SHP77 (cell line): ENCODE results near the gene SLC16A1.
"Not testable (repeated sequence)": the region's sequence is repeated elsewhere in the genome, so short reads cannot be mapped to it uniquely, and the experiment has no call there.

Source experiments
- DNase-seq, 2 experiments: peaks; one replicate each; lab custom pipeline; 2025; lab: John Stamatoyannopoulos, UW

SLC16A1 gene

DNA sequence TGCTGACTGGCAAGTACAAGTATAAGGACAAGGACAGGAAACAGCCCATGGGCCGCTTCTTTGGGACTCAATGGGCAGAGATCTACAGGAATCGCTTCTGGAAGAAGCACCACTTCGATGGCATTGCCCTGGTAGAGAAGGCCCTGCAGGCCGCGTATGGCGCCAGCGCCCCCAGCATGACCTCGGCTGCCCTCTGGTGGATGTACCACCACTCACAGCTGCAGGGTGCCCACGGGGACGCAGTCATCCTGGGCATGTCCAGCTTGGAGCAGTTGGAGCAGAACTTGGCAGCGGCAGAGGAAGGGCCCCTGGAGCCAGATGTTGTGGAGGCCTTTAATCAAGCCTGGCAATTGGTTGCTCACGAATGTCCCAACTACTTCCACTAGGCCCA is 32.0 kb downstream of the SLC16A1 start:
- DNase-seq = no peak

DNA sequence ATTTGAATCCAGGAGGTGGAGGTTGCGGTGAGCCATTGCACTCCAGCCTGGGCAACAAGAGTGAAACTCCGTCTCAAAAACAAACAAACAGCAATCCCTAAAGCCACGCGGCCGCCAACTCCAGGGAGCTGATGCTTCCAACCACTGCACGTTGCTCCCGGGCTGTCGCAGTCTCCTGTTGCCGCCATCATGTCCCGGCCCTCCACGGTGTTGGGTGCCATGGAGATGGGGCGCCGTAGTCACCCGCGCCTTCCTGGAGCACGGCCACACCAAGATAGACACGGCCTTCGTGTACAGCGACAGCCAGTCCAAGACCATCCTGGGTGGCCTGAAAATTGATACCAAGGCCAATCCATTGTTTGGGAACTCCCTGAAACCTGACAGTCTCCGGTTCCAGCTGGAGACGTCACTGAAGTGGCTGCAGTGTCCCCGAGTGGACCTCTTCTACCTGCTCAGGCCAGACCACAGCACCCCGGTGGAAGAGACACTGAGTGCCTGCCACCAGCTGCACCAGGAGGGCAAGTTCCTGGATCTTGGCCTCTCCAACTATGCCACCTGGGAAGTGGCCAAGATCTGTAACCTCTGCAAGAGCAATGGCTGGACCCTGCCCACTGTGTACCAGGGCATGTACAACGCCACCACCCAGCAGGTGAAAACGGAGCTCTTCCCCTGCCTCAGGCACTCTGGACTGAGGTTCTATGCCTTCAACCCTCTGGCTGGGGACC is 32.6 kb downstream of the SLC16A1 start:
- DNase-seq = no peak

DNA sequence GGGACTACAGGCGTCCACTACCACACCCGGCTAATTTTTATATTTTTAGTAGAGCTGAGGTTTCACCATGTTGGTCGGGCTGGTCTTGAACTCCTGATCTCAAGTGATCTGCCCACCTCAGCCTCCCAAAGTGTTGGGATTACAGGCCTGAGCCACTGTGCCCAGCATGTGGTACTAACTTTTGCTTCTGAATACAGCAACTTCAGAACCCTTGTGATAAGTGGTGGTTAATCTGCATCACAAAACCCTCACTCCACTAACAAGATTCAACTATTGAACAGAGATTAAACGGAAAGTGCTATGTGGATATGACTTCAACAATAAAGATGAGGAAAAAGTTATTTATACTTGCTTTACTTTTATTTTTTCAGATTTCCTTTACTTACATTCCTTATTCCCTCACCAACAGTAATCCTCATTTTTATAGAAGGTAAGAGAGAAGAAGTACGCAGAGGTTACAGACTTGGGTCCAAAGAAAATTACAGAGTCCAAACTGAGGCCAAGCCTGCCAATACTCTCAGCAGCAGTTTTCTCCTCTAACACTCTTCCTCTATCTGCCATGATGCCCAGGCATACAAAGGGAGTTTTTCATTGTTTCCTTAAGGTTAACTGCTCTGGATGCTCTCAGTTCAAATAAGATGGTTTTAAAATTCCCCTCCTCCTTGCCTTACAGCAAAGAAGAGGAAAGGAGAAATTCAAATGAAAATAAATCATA is 44.3 kb downstream of the SLC16A1 start:
- no peak for DNase-seq

DNA sequence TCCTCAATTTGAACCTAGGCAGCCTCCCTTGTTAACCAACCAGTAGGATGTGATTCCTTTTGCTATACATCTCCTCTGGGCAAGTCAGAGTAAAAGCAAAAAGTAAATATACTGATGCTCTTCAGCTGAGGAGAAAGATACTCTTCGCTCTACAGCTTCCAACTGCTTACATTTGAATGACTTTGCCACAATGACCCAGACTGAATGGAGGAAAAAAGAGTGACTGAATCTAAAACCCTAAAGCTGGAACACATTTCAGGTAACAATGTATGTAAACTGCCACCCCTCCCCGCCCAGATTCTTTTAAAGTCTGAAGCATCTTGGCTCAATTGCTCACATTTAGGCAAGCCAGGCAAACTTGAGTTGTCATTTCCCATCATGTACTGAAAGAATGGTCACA is 46.1 kb downstream of the SLC16A1 start:
- no peak for DNase-seq

DNA sequence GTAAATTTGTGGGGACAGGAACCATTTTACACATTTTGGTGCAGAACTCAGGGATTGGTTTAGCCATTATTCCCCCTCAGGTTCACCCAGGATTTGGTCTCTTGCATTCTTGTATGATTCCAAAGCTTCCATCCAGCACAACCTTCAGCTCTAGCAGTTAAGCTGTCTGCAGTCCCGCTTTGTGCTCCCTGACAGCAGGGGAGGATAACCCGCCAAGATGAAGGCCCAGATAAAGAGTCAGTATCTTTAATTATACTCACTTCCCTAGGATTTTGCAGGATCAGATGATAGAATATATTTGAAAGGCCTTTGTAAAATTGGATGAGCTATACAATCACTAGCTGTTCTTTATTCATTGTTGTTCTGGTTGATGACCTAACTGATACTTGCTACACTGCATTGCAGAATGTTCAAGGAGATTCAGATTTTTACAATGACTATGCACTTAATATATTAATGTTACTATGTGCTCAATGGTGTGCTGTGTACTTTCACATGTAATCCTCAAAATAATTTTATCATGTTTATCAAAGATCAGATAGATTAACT is 49.8 kb downstream of the SLC16A1 start:
- no peak for DNase-seq

DNA sequence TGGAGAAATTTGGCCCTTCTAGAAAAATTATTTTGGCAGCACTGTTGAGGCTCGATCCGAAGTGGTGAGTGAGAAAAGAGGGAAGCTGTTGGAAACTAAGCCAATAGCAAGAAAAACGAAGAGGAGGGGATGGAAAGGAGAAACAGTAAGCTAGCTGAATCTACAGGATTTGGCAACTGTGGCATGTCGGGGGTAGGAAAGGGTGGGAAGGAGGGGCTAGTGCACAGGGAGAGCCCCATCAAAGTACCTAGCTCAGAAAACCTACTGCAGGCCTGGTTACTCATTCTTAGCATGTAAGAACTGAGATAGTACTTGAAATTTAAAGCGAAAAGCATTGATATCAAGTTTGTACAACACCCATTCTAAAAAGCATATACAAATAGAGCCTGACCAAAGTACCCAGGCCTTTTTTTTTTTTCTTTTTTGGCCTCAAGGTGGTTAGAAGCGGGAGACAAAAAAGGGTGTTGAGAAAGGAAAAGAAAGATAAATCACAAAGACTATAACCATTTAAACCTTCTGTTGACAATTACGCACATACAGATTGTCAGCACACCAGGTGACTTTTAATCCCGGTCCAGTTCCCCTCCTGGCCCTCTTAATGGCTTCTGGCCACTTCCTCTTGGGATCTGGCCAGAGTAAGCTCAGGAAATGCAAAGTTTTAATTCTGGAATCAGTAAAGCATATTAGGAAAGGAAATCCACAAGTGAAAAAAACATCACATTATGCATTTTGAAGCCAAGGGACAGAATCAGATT is 50.4 kb downstream of the SLC16A1 start:
- no peak for DNase-seq

DNA sequence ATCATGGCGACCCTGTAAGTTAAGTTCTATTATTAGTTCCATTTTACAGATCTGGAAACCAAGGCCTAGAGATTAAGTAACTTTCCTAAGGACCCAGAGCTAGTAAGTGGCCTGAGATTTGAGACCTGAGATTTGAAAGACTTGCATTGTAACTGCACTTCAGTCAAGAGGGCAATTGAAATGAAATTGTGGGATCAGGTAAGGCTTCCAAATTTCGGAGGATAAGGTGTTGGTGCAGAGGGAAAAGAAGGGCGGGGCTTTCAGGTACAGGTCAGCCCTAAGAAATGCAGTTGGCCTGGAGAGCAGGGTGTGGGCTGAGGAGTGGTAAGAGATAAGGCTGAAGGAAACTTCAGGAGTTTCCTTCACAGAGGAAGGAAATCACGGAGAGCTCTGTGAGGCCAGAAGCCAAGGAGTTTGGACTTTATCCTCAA is 51.1 kb downstream of the SLC16A1 start:
- no peak for DNase-seq

DNA sequence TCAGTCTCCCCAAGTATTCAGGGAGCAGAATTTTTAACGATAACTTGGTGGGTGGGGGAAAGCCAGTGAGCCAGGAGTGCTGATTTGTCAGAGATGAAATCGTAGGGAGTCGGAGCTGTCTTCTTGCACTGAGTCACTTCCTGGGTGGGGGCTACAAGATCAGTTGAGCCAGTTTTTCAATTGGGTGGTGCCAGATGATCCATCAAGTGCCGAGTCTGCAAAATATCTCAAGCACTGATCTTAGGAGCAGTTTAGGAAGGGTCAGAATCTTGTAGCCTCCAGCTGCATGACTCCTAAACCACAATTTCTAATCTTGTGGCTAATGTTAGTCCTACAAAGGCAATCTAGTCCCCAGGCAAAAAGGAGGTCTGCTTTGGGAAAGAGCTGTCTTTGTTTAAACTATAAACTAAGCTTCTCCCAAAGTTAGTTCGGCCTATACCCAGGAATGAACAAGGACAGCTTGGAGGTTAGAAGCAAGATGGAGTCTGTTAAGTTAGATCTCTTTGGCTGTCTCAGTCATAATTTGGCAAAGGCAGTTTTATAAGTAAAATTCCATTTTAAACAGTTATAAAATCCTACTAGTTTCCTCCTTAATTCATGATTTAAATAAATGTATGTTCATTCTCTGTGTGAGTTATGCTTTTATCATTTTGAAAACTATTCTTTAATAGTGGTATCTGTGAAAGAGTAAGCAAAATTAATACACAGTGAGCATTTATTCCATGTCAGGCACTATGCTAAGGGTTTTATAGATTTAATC is 51.7 kb downstream of the SLC16A1 start:
- no peak for DNase-seq

DNA sequence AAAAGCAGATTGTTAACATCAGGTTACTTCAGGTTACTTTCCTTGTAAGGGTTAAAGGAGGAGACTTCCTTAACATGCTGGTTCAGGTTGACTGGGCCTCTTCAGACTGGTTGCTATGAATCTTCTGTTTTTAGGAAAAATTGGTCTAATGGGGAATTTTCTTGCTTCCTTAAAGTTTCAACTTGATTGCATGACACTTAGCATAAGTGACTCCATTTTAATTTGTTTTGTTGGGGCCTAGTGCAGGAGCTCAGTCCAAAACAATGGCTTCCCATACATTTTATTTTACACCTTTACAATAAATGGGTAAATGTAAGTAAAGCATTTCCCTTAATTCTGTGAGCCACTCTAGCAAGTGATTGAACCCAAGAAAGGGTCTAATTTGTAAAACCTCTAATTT is 53.8 kb downstream of the SLC16A1 start:
- DNase-seq = no peak

DNA sequence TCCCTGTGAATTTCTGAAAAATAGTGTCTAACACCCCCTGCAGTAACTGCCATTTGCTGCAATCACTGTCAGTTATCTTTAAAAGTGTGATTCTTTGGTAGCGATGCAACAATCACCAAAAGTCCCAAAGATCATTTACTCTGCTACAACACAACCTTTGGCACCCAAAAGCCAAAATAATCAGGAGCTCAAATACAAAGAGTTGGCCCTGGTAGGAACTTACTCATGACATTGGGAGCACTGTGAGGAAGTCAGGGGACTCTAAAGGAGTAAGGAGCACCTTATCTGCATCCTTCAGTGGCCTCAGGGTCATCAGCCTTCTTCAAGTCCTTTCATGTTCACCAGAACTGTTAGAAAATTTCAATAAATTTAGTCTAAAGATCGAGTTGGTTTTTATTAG is 54.6 kb downstream of the SLC16A1 start:
- DNase-seq = no peak

DNA sequence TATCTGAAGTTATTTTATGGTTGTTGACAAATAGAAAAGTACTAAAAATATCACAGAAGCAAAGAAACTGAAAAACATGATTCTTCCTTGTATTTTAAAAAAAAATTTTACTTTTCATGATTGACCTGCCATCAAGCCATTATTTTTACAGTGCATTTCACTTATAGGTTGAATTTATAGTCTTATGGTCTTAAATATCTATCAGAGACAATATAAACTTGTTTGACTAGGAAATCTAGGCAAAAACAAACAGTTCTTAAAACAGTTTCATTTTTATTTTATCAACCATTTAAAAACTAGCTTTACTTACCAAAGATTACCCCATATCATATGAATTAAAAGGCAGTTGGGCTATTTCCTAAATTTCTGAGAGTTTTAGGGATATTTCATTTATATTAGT is 59.2 kb downstream of the SLC16A1 start:
- no peak for DNase-seq

DNA sequence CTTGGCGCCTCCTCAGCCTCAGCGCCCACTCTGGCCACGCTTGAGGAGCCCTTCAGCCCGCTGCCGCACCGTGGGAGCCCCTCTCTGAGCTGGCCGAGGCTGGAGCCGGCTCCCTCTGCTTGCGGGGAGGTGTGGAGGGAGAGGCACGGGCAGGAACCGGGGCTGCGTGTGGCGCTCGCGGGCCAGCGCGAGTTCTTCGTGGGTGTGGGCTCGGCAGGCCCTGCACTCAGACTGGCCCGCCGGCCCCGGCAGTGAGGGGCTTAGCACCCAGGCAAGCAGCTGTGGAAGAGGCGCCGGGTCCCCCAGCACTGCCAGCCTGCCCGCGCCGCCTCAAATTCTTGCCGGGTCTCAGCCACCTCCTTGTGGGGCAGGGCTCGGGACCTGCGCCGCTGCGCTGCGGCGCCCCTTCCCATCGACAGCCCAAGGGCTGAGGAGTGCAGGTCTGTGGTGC is 61.4 kb downstream of the SLC16A1 start:
- DNase-seq = no peak

DNA sequence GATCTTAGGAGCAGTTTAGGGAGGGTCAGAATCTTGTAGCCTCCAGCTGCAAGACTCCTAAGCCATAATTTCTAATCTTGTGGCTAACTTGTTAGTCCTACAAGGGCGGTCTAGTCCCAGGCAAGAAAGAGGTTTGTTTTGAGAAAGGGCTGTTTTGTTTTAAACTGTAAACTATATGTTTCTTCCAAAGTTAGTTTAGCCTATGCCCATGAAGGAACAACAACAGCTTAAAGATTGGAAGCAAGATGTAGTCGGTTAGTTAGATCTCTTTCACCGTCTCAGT is 62.0 kb downstream of the SLC16A1 start:
- DNase-seq = no peak

DNA sequence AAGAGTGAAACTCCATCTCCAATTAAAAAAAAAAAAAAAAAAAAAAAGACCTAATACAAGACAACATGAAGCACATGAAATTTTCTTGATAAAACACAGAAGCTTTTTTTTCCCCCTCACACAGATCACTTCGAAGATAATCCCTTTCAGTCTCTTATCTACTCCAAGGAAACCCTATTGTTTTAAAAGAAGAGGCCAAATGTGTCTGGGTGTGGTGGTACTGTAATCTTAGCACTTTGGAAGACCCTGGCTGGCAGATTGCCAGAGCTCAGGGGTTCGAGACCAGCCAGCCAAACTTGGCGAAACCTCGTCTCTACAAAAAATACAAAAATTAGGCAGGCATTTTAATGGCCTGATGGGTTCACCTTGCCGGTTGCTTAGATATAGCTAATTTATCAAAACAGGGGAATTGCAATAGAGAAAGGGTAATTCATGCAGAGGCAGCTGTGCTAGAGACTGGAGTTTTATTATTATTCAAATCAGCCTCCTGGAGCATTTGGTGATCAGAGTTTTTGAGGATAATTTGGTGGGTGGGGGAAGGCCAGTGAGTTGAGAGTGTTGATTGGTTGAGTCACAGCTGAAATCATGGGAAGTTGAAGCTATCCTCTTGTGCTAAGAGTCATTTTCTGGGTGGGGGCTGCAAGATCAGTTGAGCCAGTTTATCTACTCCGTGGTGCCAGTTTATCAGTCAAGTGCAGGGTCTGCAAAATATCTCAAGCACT is 62.5 kb downstream of the SLC16A1 start:
- DNase-seq = no peak

DNA sequence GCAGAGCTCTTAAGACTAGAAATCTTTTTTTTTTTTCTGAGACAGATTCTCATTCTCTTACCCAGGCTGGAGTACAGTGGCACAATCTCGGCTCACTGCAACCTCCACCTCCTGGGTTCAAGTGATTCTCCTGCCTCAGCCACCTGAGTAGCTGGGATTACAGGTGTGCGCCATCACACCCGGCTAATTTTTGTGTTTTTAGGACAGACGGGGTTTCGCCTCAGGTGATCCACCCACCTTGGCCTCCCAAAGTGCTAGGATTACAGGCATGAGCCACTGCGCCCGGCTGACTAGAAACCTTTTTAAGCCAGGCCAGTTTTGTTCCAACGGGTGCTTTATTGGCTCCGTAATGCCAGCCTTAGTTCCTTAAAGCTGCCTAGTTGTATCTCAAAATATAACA is 66.1 kb downstream of the SLC16A1 start:
- DNase-seq = not testable (repeated sequence)

DNA sequence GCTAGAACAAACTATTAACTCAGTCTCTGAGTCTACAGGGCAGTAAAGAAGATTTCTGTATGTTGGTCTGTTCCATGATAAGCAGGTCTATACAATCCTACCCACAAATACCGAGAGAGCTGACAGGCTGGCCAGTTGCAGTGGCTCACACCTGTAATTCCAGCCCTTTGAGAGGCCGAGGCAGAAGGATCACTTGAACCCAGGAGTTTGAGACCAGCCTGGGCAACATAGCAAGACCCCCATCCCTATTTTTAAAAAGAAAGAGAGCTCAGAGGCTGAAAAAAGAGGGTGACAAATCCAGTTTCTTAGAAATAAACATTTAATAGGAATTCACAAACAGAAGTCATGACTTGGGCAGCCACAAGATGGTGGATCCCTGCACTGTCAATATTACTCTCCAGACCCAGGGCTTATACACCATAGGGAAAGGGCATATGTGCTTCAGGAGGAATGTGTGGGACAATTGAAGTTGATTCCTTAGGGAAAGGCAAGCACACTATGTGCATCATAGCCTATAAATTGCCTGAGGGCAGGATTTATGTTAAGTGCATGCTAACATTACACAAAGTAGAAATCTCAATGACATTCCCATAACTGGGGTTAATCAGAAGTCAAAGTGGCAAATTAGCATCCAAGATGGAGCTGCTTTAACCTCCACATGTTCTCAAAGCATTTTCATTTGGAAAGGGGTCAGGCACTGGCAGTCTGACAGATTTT is 66.8 kb downstream of the SLC16A1 start:
- no peak for DNase-seq

DNA sequence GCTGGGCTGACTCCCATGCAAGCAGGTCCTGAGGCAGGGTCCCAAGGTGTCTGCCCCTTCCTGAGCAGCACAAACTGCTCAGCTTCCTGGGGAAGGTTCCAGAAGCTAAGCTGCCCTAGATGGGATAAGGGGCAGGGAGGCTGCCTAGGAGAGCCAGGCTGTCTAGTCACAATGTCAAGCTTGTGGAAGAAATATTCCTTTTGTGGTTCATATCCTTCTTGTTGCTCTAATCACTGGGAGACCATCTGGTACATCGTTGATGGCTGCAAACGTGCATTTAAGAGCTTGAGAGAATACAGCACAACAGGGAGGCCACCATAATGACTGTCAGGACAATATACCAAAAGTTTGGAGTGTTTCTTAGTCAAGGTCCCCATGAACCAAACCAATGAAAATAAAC is 67.4 kb downstream of the SLC16A1 start:
- DNase-seq = no peak

DNA sequence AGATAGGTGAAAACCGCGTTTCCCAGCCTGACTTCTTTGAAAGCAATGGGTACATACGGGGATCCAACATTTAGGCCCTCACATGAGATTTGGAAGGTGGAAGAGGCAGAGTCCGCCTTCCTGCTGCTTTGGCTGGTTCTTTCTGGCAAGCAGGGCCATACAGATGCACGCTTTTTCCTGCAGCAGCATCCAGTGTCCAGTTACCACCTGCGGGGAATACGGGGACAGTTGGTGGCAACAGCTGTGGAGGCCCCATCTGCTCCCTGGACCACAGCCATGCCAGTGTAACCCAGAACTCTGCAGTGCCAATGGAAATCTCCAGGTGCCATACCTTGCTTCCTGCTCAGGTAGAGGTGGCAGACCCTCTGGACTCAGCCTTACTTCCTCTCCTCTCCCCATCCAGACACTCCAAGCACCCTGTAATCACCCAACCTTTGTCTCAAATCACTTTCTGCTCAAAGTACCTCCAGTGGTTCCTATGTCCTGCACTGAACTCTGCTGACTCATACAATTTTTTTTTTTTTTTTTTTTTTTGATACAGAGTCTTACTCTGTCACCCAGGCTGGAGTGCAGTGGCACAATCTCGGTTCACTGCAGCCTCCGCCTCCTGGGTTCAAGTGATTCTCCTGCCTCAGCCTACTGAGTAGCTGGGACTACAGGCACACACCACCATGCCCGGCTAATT is 68.3 kb downstream of the SLC16A1 start:
- no peak for DNase-seq

DNA sequence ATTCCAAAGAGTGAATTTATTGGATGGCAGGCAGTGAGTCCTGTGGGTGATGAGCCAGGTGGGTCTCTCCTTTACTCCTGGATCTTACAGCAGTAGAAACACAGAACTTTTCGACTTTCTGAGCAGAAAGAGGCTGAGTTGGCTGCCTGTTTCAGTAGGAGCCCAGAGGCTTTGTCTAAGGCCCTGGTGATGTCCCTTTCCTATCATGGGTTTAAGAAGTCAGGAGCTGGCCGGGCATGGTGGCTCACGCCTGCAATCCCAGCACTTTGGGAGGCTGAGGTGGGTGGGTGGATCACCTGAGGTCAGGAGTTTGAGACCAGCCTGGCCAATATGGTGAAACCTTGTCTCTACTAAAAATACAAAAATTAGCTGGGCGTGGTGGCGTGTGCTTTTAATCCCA is 71.0 kb downstream of the SLC16A1 start:
- DNase-seq = not testable (repeated sequence)

DNA sequence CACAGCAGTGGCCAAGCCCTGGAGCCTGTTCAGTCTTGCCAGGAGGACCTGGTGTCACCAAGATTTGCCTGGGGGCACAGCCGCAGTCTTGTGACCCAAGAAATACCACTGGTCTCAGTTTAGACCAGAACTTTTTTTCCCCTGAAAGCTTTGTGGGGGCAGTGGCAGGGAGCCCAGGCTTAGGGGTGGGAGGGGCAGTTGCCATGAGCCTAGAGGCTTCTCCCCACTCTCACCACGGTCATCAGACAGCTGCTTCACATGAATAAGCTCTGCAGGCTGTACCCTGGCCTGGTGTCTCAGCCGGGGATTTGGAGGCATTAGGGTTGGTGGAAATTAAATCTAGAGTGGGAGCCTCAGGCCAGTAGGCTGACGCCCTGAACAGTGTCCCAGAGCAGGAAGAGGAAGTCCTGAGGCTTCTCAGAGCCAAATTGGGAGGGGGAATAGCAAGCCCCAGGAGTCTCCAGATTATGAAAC is 73.7 kb downstream of the SLC16A1 start:
- no peak for DNase-seq
